Stimulated activated CD4-positive, alpha-beta T cell treated with anti-CD3 and anti-CD28 coated beads, Interleukin-4, amount 100 ng/mL, for 24 hours (primary cell): ENCODE results near the gene GATD1.

Experiments
- DNase-seq: peaks from one replicate; pipeline ENCODE4 v3.0.0-alpha.2; 2020

Gene GATD1

GRCh38 chr11:724778-725386, 52.4 kb downstream of the GATD1 start:
- DNase-seq, result no peak

GRCh38 chr11:724049-724777, 53.1 kb downstream of the GATD1 start:
- no peak for DNase-seq

DNA sequence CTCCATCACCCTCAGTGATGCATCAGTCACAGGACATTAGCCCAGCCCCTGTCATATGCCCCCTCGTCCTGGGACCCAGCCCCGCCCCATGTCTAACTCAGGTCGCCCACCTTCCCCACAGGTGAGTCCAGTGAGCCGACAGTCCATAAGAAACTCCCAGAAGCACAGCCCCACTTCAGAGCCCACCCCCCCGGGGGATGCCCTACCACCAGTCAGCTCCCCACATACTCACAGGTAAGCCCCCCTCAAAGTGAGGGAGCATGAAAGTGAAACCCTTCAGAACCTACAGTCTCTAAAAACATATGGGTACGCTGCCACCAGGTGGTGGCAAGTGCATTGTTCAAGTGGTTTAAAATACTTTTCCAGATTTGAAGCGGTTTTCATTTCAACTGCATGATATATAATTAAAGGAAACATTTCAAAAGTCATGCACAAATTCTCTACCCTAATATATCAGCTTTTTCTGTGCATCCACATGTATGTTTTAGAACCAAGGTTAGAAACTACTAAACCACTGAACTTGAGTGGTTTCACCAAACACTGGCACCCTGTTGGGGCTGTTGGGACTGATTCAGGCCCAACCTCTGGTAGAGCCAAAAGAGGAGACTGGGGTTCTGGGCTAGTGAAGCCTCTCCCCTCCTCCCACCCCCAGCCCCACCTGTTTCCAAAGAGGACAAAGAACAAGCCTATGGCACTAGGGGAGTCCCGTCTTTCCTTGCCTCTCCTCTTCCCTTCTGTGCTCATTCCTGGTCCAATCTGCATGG, 54.0 kb downstream of the GATD1 start:
- DNase-seq, result peak; percentile 52

DNA sequence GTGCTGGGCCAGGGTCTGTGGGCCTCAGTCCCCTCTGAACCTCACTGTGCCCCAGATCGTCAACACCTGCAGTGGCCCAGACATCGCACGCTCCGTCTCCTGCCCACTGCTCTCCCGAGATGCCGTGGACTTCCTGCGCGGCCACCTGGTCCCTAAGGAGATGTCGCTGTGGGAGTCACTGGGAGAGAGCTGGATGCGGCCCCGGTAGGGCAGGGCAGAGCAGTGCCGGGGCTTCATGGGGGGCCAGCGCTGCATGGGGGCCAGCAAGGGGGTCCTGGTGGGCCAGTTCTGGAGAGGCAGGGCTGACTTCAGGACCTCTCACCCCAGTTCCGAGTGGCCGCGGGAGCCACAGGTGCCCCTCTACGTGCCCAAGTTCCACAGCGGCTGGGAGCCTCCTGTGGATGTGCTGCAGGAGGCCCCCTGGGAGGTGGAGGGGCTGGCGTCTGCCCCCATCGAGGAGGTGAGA, 54.9 kb downstream of the GATD1 start:
- DNase-seq, result no peak

DNA sequence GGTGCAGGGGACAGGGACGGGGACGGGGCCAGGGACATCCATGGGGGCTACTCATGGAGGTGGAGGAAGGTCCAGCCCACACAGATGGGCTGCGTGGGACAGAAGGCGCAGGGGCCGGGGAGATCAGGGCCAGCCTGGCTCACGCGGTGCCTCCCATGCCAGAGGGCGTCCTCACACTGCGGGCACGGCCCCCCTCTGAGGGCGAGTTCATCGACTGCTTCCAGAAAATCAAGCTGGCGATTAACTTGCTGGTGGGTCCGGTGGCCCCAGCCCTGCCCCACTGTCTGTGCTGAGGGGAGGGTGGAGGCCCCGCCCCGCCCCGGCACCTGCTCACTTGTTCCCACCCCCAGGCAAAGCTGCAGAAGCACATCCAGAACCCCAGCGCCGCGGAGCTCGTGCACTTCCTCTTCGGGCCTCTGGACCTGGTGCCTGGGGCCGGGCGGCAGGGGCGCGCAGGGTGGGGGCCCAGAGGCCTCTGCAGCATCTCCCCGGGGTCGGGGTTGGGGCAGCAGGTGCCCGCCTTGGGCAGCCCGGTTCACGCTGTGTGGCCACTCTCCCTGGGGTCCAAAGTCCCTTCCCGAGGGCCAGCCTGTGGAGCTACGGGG, 55.4 kb downstream of the GATD1 start:
- peak; percentile 43 for DNase-seq

DNA sequence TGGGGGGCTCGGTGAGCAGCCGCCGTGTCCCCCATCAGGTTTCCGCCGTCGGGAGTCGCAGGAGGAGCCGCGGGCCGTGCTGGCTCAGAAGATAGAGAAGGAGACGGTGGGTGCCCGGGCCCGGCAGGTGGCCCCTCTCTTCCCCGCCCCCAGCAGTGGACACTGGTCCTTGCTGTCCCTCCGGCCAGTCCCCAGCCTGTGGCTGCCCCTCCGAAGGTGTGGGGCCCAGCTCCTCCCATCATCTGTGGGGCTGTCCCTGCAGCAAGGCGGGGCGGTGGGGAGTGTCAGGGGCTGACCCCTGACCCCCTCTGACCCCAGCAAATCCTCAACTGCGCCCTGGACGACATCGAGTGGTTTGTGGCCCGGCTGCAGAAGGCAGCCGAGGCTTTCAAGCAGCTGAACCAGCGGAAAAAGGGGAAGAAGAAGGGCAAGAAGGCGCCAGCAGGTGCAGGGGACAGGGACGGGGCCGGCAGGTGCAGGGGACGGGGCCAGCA, 56.0 kb downstream of the GATD1 start:
- no peak for DNase-seq

- peak; percentile 62 for DNase-seq
Observed at GRCh38 chr11:720642-721246, 56.5 kb downstream of the GATD1 start.

DNA sequence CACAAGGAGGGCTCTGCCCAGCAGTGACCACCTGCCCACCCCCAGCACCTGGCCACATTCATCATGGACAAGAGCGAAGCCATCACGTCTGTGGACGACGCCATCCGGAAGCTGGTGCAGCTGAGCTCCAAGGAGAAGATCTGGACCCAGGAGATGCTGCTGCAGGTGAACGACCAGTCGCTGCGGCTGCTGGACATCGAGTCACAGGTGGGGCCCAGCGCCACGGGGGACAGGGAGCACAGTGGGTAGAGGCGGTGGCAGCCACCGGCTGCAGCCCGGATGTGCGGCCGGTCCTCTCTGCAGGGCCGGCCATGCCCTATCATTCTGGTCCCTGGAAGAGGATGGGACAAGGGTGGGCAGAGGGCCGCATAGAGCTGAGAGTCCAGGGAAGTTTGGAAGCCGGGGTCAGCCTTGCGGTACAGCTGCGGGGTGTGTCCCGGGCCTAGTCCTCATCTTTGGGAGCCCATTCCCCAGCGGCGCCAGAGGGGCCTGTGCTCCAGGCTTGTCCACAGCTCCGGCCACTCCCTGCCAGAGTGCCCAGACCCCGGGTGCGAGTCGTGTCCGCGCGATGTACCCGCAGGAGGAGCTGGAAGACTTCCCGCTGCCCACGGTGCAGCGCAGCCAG, 57.2 kb downstream of the GATD1 start:
- DNase-seq, result no peak

- DNase-seq, result no peak
Observed at GRCh38 chr11:719214-720016, 57.9 kb downstream of the GATD1 start.
